Measurements from ENCODE around the gene MYH6. TPM values are rescaled to one million over a fixed set of nuclear protein-coding genes. Genes with fewer than 3 reads are reported as not detected.

Gene MYH6

GRCh38 chr14:23339506-23340268 lies 68.4 kb downstream of the MYH6 start:
- no peak overlapping the region for H3K18ac ChIP-seq (ENCODE audit: low read depth in 1 of 2, low read length in 2 of 2)
- H3K23ac ChIP-seq (ENCODE audit: low read length in 2 of 2): no peak overlapping the region
- no peak overlapping the region for H3K4me2 ChIP-seq (ENCODE audit: low read length, poor library complexity, severe bottlenecking)
- H3K9me3 ChIP-seq (ENCODE audit: control insufficient read depth, low read length): peaks cover 3% of the 10 kb centered on the region
- H3K79me1 ChIP-seq (replicated peaks; ENCODE audit: low read length, poor library complexity, severe bottlenecking): no peaks in the 10 kb centered on the region
- WGBS: 83% methylated on average over 1 of the region's 1 CpG
- H3K27ac ChIP-seq (ENCODE audit: low read length, poor library complexity, severe bottlenecking): no peak overlapping the region
- no peak overlapping the region for H2BK12ac ChIP-seq (ENCODE audit: low read length in 2 of 2)
- no peak overlapping the region for H3K4ac ChIP-seq (ENCODE audit: low read depth in 1 of 2, low read length in 2 of 2)
- no peak overlapping the region for H2BK15ac ChIP-seq (ENCODE audit: low read depth, poor library complexity, severe bottlenecking)
- H4K8ac ChIP-seq (ENCODE audit: low read length): no peak overlapping the region
- H2AK5ac ChIP-seq (ENCODE audit: low read length, severe bottlenecking): no peak overlapping the region
- H3K14ac ChIP-seq (ENCODE audit: low read length in 2 of 2): no peak overlapping the region
- no peak overlapping the region for H3K9ac ChIP-seq (ENCODE audit: low read length)
- H4K91ac ChIP-seq (ENCODE audit: low read length): no peak overlapping the region
- H2BK5ac ChIP-seq (ENCODE audit: low read depth, low read length, poor library complexity, severe bottlenecking): no peak overlapping the region
- no peaks in the 10 kb centered on the region for H3K36me3 ChIP-seq (ENCODE audit: control insufficient read depth in 1 of 2, insufficient read depth in 2 of 2, low read depth in 1 of 2, low read length in 2 of 2)
- H3K4me3 ChIP-seq (ENCODE audit: insufficient read depth in 1 of 2, low read depth in 1 of 2, low read length in 2 of 2): no peak overlapping the region
- no peaks in the 10 kb centered on the region for H3K4me1 ChIP-seq (ENCODE audit: control insufficient read depth, insufficient read depth, low read depth, low read length)
- no peak for DNase-seq
- no peak overlapping the region for H2BK120ac ChIP-seq (ENCODE audit: low read depth, low read length)
- H3K27me3 ChIP-seq (ENCODE audit: control insufficient read depth in 1 of 2, insufficient read depth in 1 of 2, low read length in 2 of 2): peaks cover 12 to 23% of the 10 kb centered on the region in 2 experiments
- H2AFZ ChIP-seq (ENCODE audit: low read depth, low read length): no peak overlapping the region

GRCh38 chr14:23335623-23336022 lies 72.5 kb downstream of the MYH6 start:
- no peak overlapping the region for H3K4me2 ChIP-seq (ENCODE audit: low read length, poor library complexity, severe bottlenecking)
- no peak overlapping the region for H3K14ac ChIP-seq (ENCODE audit: low read length in 2 of 2)
- no peak overlapping the region for H2BK15ac ChIP-seq (ENCODE audit: low read depth, poor library complexity, severe bottlenecking)
- H2BK5ac ChIP-seq (ENCODE audit: low read depth, low read length, poor library complexity, severe bottlenecking): no peak overlapping the region
- no peak overlapping the region for H3K4me3 ChIP-seq (ENCODE audit: insufficient read depth in 1 of 2, low read depth in 1 of 2, low read length in 2 of 2)
- peaks cover 9 to 29% of the 10 kb centered on the region in 2 experiments for H3K27me3 ChIP-seq (ENCODE audit: control insufficient read depth in 1 of 2, insufficient read depth in 1 of 2, low read length in 2 of 2)
- no peaks in the 10 kb centered on the region for H3K36me3 ChIP-seq (ENCODE audit: control insufficient read depth in 1 of 2, insufficient read depth in 2 of 2, low read depth in 1 of 2, low read length in 2 of 2)
- H3K9ac ChIP-seq (ENCODE audit: low read length): no peak overlapping the region
- WGBS: 94% methylated on average over 5 of the region's 5 CpGs
- no peak overlapping the region for H3K18ac ChIP-seq (ENCODE audit: low read depth in 1 of 2, low read length in 2 of 2)
- H2BK12ac ChIP-seq (ENCODE audit: low read length in 2 of 2): no peak overlapping the region
- no peak overlapping the region for H2AFZ ChIP-seq (ENCODE audit: low read depth, low read length)
- H3K9me3 ChIP-seq (ENCODE audit: control insufficient read depth, low read length): peaks cover 3% of the 10 kb centered on the region
- no peak overlapping the region for H4K91ac ChIP-seq (ENCODE audit: low read length)
- no peak overlapping the region for H3K23ac ChIP-seq (ENCODE audit: low read length in 2 of 2)
- no peak overlapping the region for H2BK120ac ChIP-seq (ENCODE audit: low read depth, low read length)
- no peak overlapping the region for H3K4ac ChIP-seq (ENCODE audit: low read depth in 1 of 2, low read length in 2 of 2)
- no peak for DNase-seq
- H2AK5ac ChIP-seq (ENCODE audit: low read length, severe bottlenecking): no peak overlapping the region
- no peaks in the 10 kb centered on the region for H3K79me1 ChIP-seq (replicated peaks; ENCODE audit: low read length, poor library complexity, severe bottlenecking)
- no peaks in the 10 kb centered on the region for H3K4me1 ChIP-seq (ENCODE audit: control insufficient read depth, insufficient read depth, low read depth, low read length)
- H4K8ac ChIP-seq (ENCODE audit: low read length): no peak overlapping the region
- H3K27ac ChIP-seq (ENCODE audit: low read length, poor library complexity, severe bottlenecking): no peak overlapping the region

Small RNA genes lying within 50 kb of the gene (small RNA-seq; reads per million reads assigned to genes)
- gene MIR208A (ENCODE audit: low read depth): not detected
- gene MIR208B (ENCODE audit: low read depth): not detected
